K562 (cell line): ENCODE measurements around the gene SLC35B4. TPM values are rescaled to one million over a fixed set of nuclear protein-coding genes. Genes with fewer than 3 reads are reported as not detected.
A peak's percentile ranks its signal among the peaks of the same experiment; 100 is the strongest.

ENCODE experiments used
- ARHGAP35 ChIP-seq: fragments of 450-650 bp; IDR thresholded peaks from 2 replicates; pipeline ENCODE4 v1.6.1; 2018; ENCODE audit not compliant: partially characterized antibody
- CGGBP1 ChIP-seq: fragments of 250-450 bp; sonication (Bioruptor Pico); IDR thresholded peaks from 2 replicates; pipeline ENCODE4 v1.9.0; 2021; ENCODE audit warnings: mild to moderate bottlenecking
- CHD1 ChIP-seq: fragments of 200-600 bp; sonication (generic); IDR thresholded peaks from one replicate; pipeline ENCODE4 v1.6.1; 2012; ENCODE audit warnings: mild to moderate bottlenecking, moderate library complexity, low read length, inconsistent platforms
- CHD2 ChIP-seq: IDR thresholded peaks from 2 replicates; pipeline ENCODE4 v1.6.1; 2011; ENCODE audit warnings: low read depth, low read length
- HMG20B ChIP-seq: fragments of 250-450 bp; sonication (Bioruptor Pico); IDR thresholded peaks from 2 replicates; pipeline ENCODE4 v1.5.0; 2021; ENCODE audit warnings: mild to moderate bottlenecking
- IRF2 ChIP-seq: sonication (generic); formaldehyde crosslinking; IDR thresholded peaks from 2 replicates; pipeline ENCODE4 v1.8.1; 2022; ENCODE audit warnings: mild to moderate bottlenecking, missing genetic modification reagents
- MECOM ChIP-seq: fragments of 250-450 bp; sonication (Bioruptor Pico); IDR thresholded peaks from 2 replicates; pipeline ENCODE4 v1.8.0; 2022; ENCODE audit warnings: inconsistent platforms
- MGA ChIP-seq: fragments of 450-650 bp; IDR thresholded peaks from 2 replicates; pipeline ENCODE4 v1.6.1; 2016; ENCODE audit warnings: mild to moderate bottlenecking, moderate library complexity
- NCOR1 ChIP-seq: fragments of 450-650 bp; IDR thresholded peaks from 2 replicates; pipeline ENCODE4 v1.6.1; 2016; ENCODE audit warnings: mild to moderate bottlenecking, moderate library complexity
- NFXL1 ChIP-seq: fragments of 450-650 bp; formaldehyde crosslinking; IDR thresholded peaks from 2 replicates; pipeline ENCODE4 v1.4.0; 2021; ENCODE audit warnings: mild to moderate bottlenecking
- RNF2 ChIP-seq: sonication (generic); IDR thresholded peaks from 2 replicates; pipeline ENCODE4 v1.6.1; 2016
- ZFPM2 ChIP-seq: fragments of 250-450 bp; sonication (Bioruptor Pico); IDR thresholded peaks from 2 replicates; pipeline ENCODE4 v1.5.1; 2022; ENCODE audit warnings: mild to moderate bottlenecking
- ZNF143 ChIP-seq: sonication (generic); formaldehyde crosslinking; IDR thresholded peaks from 2 replicates; pipeline ENCODE4 v1.9.0; 2022; ENCODE audit warnings: mild to moderate bottlenecking, missing genetic modification reagents
- ZNF239 ChIP-seq: fragments of 250-450 bp; sonication (Bioruptor Pico); IDR thresholded peaks from 2 replicates; pipeline ENCODE4 v1.4.0; 2020; ENCODE audit warnings: mild to moderate bottlenecking
- ZNF41 ChIP-seq: fragments of 250-450 bp; sonication (Bioruptor Pico); conservative IDR thresholded peaks from 2 replicates; pipeline ENCODE4 v1.4.0; 2020; ENCODE audit warnings: mild to moderate bottlenecking
- ZNF57 ChIP-seq: fragments of 450-650 bp; formaldehyde crosslinking; IDR thresholded peaks from 2 replicates; pipeline ENCODE4 v1.4.0; 2020; ENCODE audit warnings: mild to moderate bottlenecking, moderate library complexity
- polyA plus RNA-seq, 8 experiments: library from polyadenylated mRNA; depleted of rRNA in 4 of 8; stranded (reverse) in 5 of 8; unstranded in 3 of 8; fragments of >200 nt; fragmentation: Nextera tagmentation in 2 of 8; fragmentation: Illumina TruSeq in 1 of 8; extraction: Ambion mirVana in 2 of 8; extraction: Trizol in 1 of 8; gene quantifications; 2 replicates each; pipeline versions ENCODE4 v1.2.1 to v1.2.3, GENCODE V29; 2011 to 2014; ENCODE audit warnings: inconsistent platforms in 1 of 8, missing spikeins in 1 of 8
- total RNA-seq, 7 experiments: library from RNA; depleted of rRNA in 6 of 7; stranded (reverse); fragments of >200 nt in 6 of 7; fragmentation: Illumina TruSeq in 2 of 7; extraction: Trizol in 2 of 7; gene quantifications; 2 replicates each; pipeline versions ENCODE4 v1.2.1 to v1.2.3, GENCODE V29; 2011 to 2021; ENCODE audit warnings: low replicate concordance in 1 of 7
- TF ChIP-seq, protein P1 (sequence below): fragments of 450-650 bp; IDR thresholded peaks from 2 replicates; pipeline ENCODE4 v1.6.1; 2016; ENCODE audit warnings: low read depth, mild to moderate bottlenecking, moderate library complexity

SLC35B4 gene
- total and polyA plus RNA-seq, 9 of the 15 experiments (the other 6 are each of a cell fraction or from before 2014, with no cell fraction given): 6.1 to 34.9 (median 17.6) TPM

GRCh38 chr7:134316539-134317344 lies at the start of gene SLC35B4 (continued):
- TF ChIP-seq ZFPM2 (CRISPR knock-in tag) (no peak), ZNF143 (CRISPR knock-in tag) (peak; percentile 100), MGA (no peak), NFXL1 (CRISPR knock-in tag) (no peak), RNF2 (peak; percentile 61), CHD1 (peak; percentile 71), ZNF239 (CRISPR knock-in tag) (no peak), NCOR1 (no peak), MECOM (no peak), ARHGAP35 (peak; percentile 21), HMG20B (CRISPR knock-in tag) (no peak), CGGBP1 (no peak), ZNF41 (no peak), ZNF57 (CRISPR knock-in tag) (no peak), CHD2 (peak; percentile 99), IRF2 (CRISPR knock-in tag) (no peak)
- TF ChIP-seq, protein P1, sequence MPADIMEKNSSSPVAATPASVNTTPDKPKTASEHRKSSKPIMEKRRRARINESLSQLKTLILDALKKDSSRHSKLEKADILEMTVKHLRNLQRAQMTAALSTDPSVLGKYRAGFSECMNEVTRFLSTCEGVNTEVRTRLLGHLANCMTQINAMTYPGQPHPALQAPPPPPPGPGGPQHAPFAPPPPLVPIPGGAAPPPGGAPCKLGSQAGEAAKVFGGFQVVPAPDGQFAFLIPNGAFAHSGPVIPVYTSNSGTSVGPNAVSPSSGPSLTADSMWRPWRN: no peak
